Activated naive CD4-positive, alpha-beta T cell treated with anti-CD3 and anti-CD28 coated beads, Interleukin-2, amount 10 ng/mL, durations not matched to agents 7 days and 5 days (primary cell): ENCODE measurements around the gene TANC1.
A peak's percentile ranks its signal among the peaks of the same experiment; 100 is the strongest.

Experiments used
- CTCF ChIA-PET: fragments of 350-600 bp; sonication (Branson Sonifier 250); formaldehyde crosslinking; loops from one replicate; lab custom pipeline; 2021; ENCODE audit warnings: antibody characterized with exemption; lab: Charles Lee
- DNase-seq: peaks from one replicate; pipeline ENCODE4 v3.0.0-alpha.2; 2020
- H3K27ac Mint-ChIP-seq: one replicate; pipeline ENCODE4 v1.8.0; 2021; ENCODE audit warnings: mild to moderate bottlenecking, moderate library complexity, mixed read lengths
- H3K27me3 Mint-ChIP-seq: one replicate; pipeline ENCODE4 v1.8.0; 2021; ENCODE audit warnings: mild to moderate bottlenecking, mixed read lengths
- H3K36me3 Mint-ChIP-seq: one replicate; pipeline ENCODE4 v1.8.0; 2021; ENCODE audit warnings: mixed read lengths
- H3K4me1 Mint-ChIP-seq: one replicate; pipeline ENCODE4 v1.8.0; 2021; ENCODE audit warnings: mixed read lengths
- H3K4me3 Mint-ChIP-seq: one replicate; pipeline ENCODE4 v1.8.0; 2021; ENCODE audit warnings: mild to moderate bottlenecking, moderate library complexity, mixed read lengths
- H3K9me3 Mint-ChIP-seq: one replicate; pipeline ENCODE4 v1.8.0; 2021; ENCODE audit warnings: mixed read lengths

The TANC1 gene

GRCh38 chr2:159117658-159118057 is 149.2 kb downstream of the TANC1 start:
- H3K27me3 Mint-ChIP-seq: no peaks in the 10 kb centered on the region
- no peak for DNase-seq
- peaks cover 6% of the 10 kb centered on the region for H3K4me1 Mint-ChIP-seq
- CTCF ChIA-PET: interaction anchor here (0.6 to 3.4 kb wide), 2 partner anchors 54 to 216 kb away, joined by 3 to 54 read pairs; no protein-coding TSS in a partner anchor
- H3K27ac Mint-ChIP-seq: no peak overlapping the region
- H3K36me3 Mint-ChIP-seq: no peaks in the 10 kb centered on the region
- no peak overlapping the region for H3K4me3 Mint-ChIP-seq
- H3K9me3 Mint-ChIP-seq: no peaks in the 10 kb centered on the region

- DNase-seq: peak; percentile 89
- no peaks in the 10 kb centered on the region for H3K27me3 Mint-ChIP-seq
- H3K27ac Mint-ChIP-seq: no peak overlapping the region
- CTCF ChIA-PET: interaction anchor here (0.6 to 3.4 kb wide), 34 partner anchors 9 to 904 kb away, joined by 3 to 54 read pairs (median 3); no protein-coding TSS in a partner anchor
- no peak overlapping the region for H3K4me3 Mint-ChIP-seq
- H3K9me3 Mint-ChIP-seq: no peaks in the 10 kb centered on the region
- peaks cover 6% of the 10 kb centered on the region for H3K4me1 Mint-ChIP-seq
- H3K36me3 Mint-ChIP-seq: no peaks in the 10 kb centered on the region
Observed at GRCh38 chr2:159118115-159118858, 149.8 kb downstream of the TANC1 start.

GRCh38 chr2:159118859-159119500 is 150.5 kb downstream of the TANC1 start:
- Mint-ChIP-seq H3K4me3 (no peak overlapping the region), H3K4me1 (peaks cover 10% of the 10 kb centered on the region), H3K27ac (no peak overlapping the region), H3K36me3 (no peaks in the 10 kb centered on the region), H3K9me3 (no peaks in the 10 kb centered on the region), H3K27me3 (no peaks in the 10 kb centered on the region)
- DNase-seq: no peak
- CTCF ChIA-PET: interaction anchor here (0.6 to 3.4 kb wide), 35 partner anchors 10 to 904 kb away, joined by 3 to 54 read pairs (median 3); no protein-coding TSS in a partner anchor

GRCh38 chr2:159119652-159120257 is 151.3 kb downstream of the TANC1 start:
- Mint-ChIP-seq H3K4me3 (no peak overlapping the region), H3K27ac (no peak overlapping the region), H3K36me3 (no peaks in the 10 kb centered on the region), H3K27me3 (no peaks in the 10 kb centered on the region), H3K4me1 (peaks cover 18% of the 10 kb centered on the region), H3K9me3 (no peaks in the 10 kb centered on the region)
- CTCF ChIA-PET: interaction anchor here (1.0 to 3.4 kb wide), 13 partner anchors 11 to 903 kb away, joined by 3 to 54 read pairs (median 3); no protein-coding TSS in a partner anchor
- no peak for DNase-seq

- no peaks in the 10 kb centered on the region for H3K9me3 Mint-ChIP-seq
- no peaks in the 10 kb centered on the region for H3K36me3 Mint-ChIP-seq
- DNase-seq: no peak
- no peak overlapping the region for H3K4me3 Mint-ChIP-seq
- peaks cover 21% of the 10 kb centered on the region for H3K4me1 Mint-ChIP-seq
- no peaks in the 10 kb centered on the region for H3K27me3 Mint-ChIP-seq
- CTCF ChIA-PET: interaction anchor here (2.7 kb wide), 1 partner anchor 221 kb away, joined by 17 read pairs; no protein-coding TSS in a partner anchor
- H3K27ac Mint-ChIP-seq: no peak overlapping the region
Observed at GRCh38 chr2:159123786-159124185, 155.3 kb downstream of the TANC1 start.

- Mint-ChIP-seq H3K27ac (peak overlapping the region; percentile 80), H3K4me3 (no peak overlapping the region), H3K4me1 (peaks cover 25% of the 10 kb centered on the region), H3K9me3 (no peaks in the 10 kb centered on the region), H3K36me3 (no peaks in the 10 kb centered on the region), H3K27me3 (no peaks in the 10 kb centered on the region)
- DNase-seq: no peak
- CTCF ChIA-PET: interaction anchor here (0.8 to 2.7 kb wide), 3 partner anchors 89 to 222 kb away, joined by 3 to 17 read pairs (median 4); no protein-coding TSS in a partner anchor
Observed at GRCh38 chr2:159124441-159124911, 156.0 kb downstream of the TANC1 start.

GRCh38 chr2:159124931-159125467 is 156.6 kb downstream of the TANC1 start:
- Mint-ChIP-seq H3K36me3 (no peaks in the 10 kb centered on the region), H3K9me3 (no peaks in the 10 kb centered on the region), H3K4me3 (no peak overlapping the region), H3K4me1 (peaks cover 27% of the 10 kb centered on the region), H3K27ac (no peak overlapping the region), H3K27me3 (no peaks in the 10 kb centered on the region)
- CTCF ChIA-PET: interaction anchor here (0.6 to 2.7 kb wide), 4 partner anchors 12 to 222 kb away, joined by 3 to 17 read pairs (median 4); no protein-coding TSS in a partner anchor
- no peak for DNase-seq

GRCh38 chr2:159125858-159126257 is 157.4 kb downstream of the TANC1 start:
- no peaks in the 10 kb centered on the region for H3K27me3 Mint-ChIP-seq
- peaks cover 28% of the 10 kb centered on the region for H3K4me1 Mint-ChIP-seq
- no peaks in the 10 kb centered on the region for H3K9me3 Mint-ChIP-seq
- CTCF ChIA-PET: no interaction called here
- no peaks in the 10 kb centered on the region for H3K36me3 Mint-ChIP-seq
- no peak for DNase-seq
- no peak overlapping the region for H3K4me3 Mint-ChIP-seq
- no peak overlapping the region for H3K27ac Mint-ChIP-seq

GRCh38 chr2:159126432-159127022 is 158.1 kb downstream of the TANC1 start:
- CTCF ChIA-PET: no interaction called here
- Mint-ChIP-seq H3K27ac (no peak overlapping the region), H3K27me3 (no peaks in the 10 kb centered on the region), H3K4me3 (no peak overlapping the region), H3K36me3 (no peaks in the 10 kb centered on the region), H3K9me3 (no peaks in the 10 kb centered on the region), H3K4me1 (peaks cover 28% of the 10 kb centered on the region)
- DNase-seq: no peak

GRCh38 chr2:159128191-159128590 is 159.8 kb downstream of the TANC1 start:
- H3K4me1 Mint-ChIP-seq: peaks cover 28% of the 10 kb centered on the region
- no peak overlapping the region for H3K27ac Mint-ChIP-seq
- no peaks in the 10 kb centered on the region for H3K36me3 Mint-ChIP-seq
- no peaks in the 10 kb centered on the region for H3K9me3 Mint-ChIP-seq
- H3K27me3 Mint-ChIP-seq: no peaks in the 10 kb centered on the region
- no peak overlapping the region for H3K4me3 Mint-ChIP-seq
- no peak for DNase-seq
- CTCF ChIA-PET: no interaction called here

GRCh38 chr2:159129269-159129668 is 160.8 kb downstream of the TANC1 start:
- CTCF ChIA-PET: interaction anchor here (1.0 to 1.5 kb wide), 2 partner anchors 11 to 24 kb away, joined by 3 to 10 read pairs; no protein-coding TSS in a partner anchor
- DNase-seq: no peak
- Mint-ChIP-seq H3K27ac (no peak overlapping the region), H3K4me1 (peaks cover 21% of the 10 kb centered on the region), H3K27me3 (no peaks in the 10 kb centered on the region), H3K9me3 (no peaks in the 10 kb centered on the region), H3K4me3 (no peak overlapping the region), H3K36me3 (no peaks in the 10 kb centered on the region)

- Mint-ChIP-seq H3K4me3 (no peak overlapping the region), H3K27me3 (no peaks in the 10 kb centered on the region), H3K9me3 (no peaks in the 10 kb centered on the region), H3K36me3 (no peaks in the 10 kb centered on the region), H3K4me1 (peaks cover 16% of the 10 kb centered on the region), H3K27ac (no peak overlapping the region)
- CTCF ChIA-PET: interaction anchor here (1.0 to 1.5 kb wide), 2 partner anchors 11 to 23 kb away, joined by 3 to 10 read pairs; no protein-coding TSS in a partner anchor
- no peak for DNase-seq
Observed at GRCh38 chr2:159129824-159130223, 161.4 kb downstream of the TANC1 start.

- no peaks in the 10 kb centered on the region for H3K36me3 Mint-ChIP-seq
- H3K4me3 Mint-ChIP-seq: no peak overlapping the region
- CTCF ChIA-PET: interaction anchor here (1.0 to 1.6 kb wide), 2 partner anchors 20 to 23 kb away, joined by 3 read pairs; no protein-coding TSS in a partner anchor
- H3K27me3 Mint-ChIP-seq: no peaks in the 10 kb centered on the region
- no peak overlapping the region for H3K27ac Mint-ChIP-seq
- H3K9me3 Mint-ChIP-seq: no peaks in the 10 kb centered on the region
- no peak for DNase-seq
- peaks cover 11% of the 10 kb centered on the region for H3K4me1 Mint-ChIP-seq
Observed at GRCh38 chr2:159130302-159130701, 161.9 kb downstream of the TANC1 start.
